Subcutaneous preadipocyte (primary cell): Measurements from ENCODE around the gene TMOD4. TPM values are rescaled to one million over a fixed set of nuclear protein-coding genes. Genes with fewer than 3 reads are reported as not detected.

ENCODE experiments used
- total RNA-seq: library from RNA; depleted of rRNA; stranded (reverse); fragments of >200 nt; gene quantifications from 2 replicates; pipeline ENCODE4 v1.2.3, GENCODE V29; 2012

The TMOD4 gene
- not detected in 2 replicates for total RNA-seq

DNA sequence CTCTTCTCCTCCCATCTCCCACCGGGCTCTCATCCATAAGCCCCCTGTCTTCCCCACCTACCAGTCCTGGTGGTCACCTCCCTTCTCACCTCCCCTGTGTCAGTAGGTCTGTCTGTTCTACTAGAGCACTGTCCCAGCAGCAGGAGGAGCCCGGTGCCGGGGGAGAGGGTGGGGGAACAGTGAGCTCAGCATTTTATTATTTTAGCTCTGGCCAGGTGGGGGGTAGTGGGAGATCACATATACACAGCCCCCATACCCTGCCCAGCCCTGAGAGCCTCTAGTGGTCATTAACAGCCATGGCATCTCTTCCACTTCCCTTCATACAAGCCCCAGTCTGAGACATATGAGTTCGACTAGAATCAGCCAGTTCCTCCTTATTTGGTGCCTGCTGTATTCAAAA, at the start of gene TMOD4:
TSS of gene TMOD4 (minus strand) at position 119 of the 400 bp plus-strand sequence. CDS start 1,106 bp downstream, outside the sequence.

DNA sequence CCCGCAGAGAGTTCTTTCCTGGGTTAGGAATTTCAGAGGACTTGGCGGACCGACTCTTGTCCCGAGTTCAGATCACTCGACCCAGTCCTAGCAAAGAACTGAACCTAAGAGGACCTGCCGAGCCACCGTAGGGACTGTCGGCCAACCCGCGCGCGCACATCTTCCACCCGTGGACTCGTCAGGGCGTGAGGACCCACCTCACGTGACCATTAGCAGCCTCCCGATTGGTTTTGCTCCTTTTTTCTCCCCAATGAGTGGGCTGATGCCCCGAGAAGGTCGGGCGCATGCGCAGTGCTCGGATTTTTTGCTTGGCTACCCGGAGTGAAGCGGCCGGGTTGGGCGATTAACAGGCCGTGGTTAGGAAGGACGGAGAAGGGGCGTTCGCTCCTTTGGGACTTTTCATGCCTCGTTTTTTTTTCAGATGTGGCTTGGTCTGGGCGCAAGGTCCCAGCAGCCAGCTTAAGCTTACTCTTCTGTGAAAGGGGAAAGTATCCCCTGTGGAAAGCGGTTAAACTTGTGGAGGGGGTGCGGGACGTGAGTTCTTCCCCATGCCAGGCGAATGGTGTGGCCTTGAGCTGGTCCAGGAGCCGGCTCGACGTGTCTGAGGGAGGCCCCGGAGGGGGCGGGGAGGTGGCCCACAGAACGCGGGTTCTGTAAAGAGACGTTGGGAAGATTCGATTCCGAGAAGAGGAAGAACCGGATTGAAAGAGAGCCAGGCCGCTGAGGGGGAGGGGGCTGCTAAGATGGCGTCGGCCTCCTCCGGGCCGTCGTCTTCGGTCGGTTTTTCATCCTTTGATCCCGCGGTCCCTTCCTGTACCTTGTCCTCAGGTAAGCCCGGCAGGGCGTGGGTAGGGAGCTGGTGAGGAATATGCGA, 22.7 kb upstream of the TMOD4 start, which contains the start of gene PIP5K1A:
TSS of gene PIP5K1A (plus strand) at position 299 of the 874 bp plus-strand sequence. CDS start at position 744, 445 bp downstream.

DNA sequence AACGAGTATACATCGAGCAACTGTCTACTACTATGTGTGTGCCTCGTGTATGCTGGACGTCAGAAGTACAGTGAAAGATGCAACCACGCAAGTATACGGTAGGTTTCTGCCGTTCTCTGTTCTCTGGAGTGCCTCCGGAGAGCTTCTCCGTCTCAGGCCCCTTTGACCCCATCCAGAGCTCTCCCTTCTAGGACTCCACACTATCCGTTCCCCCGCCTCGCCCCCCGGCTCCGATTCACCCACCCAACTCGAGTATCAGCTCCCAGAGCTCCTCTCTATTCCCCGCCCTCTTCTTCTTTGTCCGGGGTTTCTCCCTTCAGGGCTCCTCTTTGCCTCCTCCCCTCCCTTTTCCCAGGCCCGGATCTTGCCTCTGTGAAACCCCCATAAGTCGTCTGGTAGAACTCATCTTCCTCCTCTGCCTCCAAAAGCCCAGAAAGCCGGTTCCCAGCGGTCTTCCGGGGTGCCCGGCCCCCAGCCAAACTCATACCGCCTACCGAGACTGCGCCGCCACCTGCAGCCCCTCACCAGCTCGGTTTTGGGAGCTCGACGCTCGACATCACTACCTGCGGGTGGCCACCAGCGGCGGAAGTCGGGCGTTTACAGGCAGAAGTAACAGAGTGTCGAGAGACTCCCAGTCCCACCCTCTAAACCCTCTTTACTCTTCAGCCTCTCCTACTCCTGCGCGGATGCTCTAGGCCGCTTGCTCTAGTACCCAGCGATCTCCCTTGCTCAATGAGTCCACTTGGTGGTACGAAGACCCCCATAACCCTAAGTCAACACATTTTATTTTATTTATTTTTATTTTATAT, 14.1 kb upstream of the TMOD4 start, which contains the start of gene VPS72:
TSS of gene VPS72 (minus strand) at position 561 of the 809 bp plus-strand sequence. CDS start at position 485, 76 bp downstream.

DNA sequence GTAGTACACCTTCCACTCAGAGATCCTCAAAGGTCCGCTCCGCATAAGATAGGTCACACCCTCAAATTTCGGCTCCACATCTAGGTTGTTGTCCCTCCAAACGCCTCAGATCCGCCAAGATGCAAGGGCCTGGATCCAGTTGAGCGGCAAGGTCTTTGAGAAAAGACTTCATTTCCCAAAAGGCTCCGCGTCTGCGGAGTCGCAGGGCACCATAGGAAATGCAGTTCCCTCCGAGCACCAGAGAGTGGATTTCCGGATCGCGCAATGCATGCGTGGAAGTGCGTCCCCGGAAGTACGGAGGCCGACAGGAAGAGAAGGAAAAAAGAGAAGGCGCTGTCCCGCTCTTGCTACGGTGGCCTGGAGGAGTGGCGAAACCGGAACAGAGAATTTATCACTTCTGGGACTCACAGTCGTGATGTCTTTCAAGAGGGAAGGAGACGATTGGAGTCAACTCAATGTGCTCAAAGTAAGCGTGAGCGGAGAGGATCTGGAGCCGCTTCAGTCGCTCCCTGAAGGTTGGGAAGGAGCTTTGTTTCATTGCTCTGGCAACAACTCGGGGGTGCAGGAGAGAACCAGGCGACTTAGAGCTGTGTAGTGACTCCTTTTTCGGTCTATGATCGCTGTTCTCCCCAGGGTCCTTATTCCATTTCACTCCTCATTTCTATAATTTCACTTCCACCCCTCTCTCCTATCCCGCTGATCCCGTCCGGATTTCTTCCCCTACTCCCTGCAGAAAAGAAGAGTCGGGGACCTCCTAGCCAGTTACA, 9.9 kb downstream of the TMOD4 start, which contains the start of the genes LYSMD1 and SCNM1:
TSS of gene LYSMD1 (minus strand) at position 165 of the 767 bp plus-strand sequence. CDS start 644 bp downstream, outside the sequence.
TSS of gene SCNM1 (plus strand) at position 407 of the 767 bp plus-strand sequence. CDS start at position 416, 9 bp downstream.

DNA sequence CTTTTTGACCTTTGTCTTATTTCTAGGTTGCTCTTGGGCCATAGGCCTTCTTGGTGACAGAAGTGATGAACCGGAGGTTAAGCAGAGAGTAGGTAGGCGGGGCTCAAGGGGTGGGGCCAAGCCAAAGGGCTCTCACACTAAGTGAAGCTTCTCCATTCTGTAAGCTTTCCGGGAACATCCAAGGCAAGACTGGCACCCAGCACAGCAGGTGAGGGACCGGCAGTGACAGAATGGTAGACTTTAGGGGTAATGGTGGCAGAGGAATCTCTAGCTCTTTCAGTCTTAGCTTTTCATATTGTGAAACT, 19.3 kb downstream of the TMOD4 start, which contains the start of gene TNFAIP8L2:
TSS of gene TNFAIP8L2 (plus strand) at position 135 of the 305 bp plus-strand sequence. CDS start 2,049 bp downstream, outside the sequence.

DNA sequence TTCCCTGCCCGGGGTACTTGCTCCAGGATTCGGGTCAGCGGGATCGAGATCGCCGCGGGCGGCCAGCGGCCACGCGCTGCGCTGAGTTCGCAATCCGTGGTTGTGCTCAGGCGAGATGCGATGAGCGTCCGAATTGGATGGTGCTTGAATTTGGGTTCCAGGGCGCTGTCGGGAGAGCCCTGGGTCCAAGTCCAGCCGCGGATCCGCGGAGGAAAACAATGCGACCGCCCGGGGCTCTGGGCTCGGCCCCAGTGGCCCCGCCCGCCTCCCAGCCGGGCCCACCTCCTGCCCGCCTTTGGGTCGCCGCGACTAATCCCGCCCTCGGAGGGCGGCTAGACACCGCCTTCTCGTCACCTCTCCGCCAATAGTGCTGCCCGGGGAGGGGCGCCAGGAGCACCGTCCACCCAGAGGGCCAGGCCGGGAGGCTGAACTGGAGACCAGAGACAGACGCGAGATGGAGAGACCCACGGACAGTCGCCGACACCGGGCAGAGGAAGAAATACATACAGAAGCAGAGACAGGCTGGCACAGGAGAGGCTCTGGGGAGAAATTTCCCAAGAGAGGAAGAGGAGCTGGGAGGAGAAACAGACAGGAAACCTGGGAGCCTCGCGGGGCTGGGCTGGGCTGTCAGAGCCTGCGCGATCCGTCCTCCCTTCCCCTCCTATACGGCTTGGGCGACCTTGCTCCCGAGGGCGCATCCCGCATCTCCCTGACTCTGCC, 29.2 kb downstream of the TMOD4 start, which contains the start of gene SEMA6C:
TSS of gene SEMA6C (minus strand) at position 220 of the 720 bp plus-strand sequence. CDS start 4,010 bp downstream, outside the sequence.

Other genes starting within 250 kb of the TMOD4 start
- 32.7 and 35.8 TPM in 2 replicates for gene SETDB1, start 249.6 kb downstream of the TMOD4 start, total RNA-seq
- gene CERS2, start 201.1 kb downstream of the TMOD4 start, total RNA-seq, result 99.6 and 168 TPM in 2 replicates
- 0.20 and 0.37 TPM in 2 replicates for gene ANXA9, start 193.7 kb downstream of the TMOD4 start, total RNA-seq
- 8.8 and 9.9 TPM in 2 replicates for gene MINDY1, start 169.1 kb downstream of the TMOD4 start, total RNA-seq
- gene PRUNE1, start 167.5 kb downstream of the TMOD4 start, total RNA-seq, result 5.1 and 5.7 TPM in 2 replicates
- gene BNIPL, start 139.4 kb downstream of the TMOD4 start, total RNA-seq, result 0.37 and 0.39 TPM in 2 replicates
- 2.2 and 2.3 TPM in 2 replicates for gene C1orf56, start 128.2 kb downstream of the TMOD4 start, total RNA-seq
- 29.8 and 38.5 TPM in 2 replicates for gene CDC42SE1, start 116.4 kb downstream of the TMOD4 start, total RNA-seq
- gene MLLT11, start 115.6 kb downstream of the TMOD4 start, total RNA-seq, result 0.73 and 0.78 TPM in 2 replicates
- 12.1 and 17.0 TPM in 2 replicates for gene GABPB2, start 105.2 kb downstream of the TMOD4 start, total RNA-seq
- 0.73 and 0.98 TPM in 2 replicates for gene SEMA6C, start 29.4 kb downstream of the TMOD4 start, total RNA-seq
- gene TNFAIP8L2, start 19.3 kb downstream of the TMOD4 start, total RNA-seq, result not detected in 2 replicates
- gene LYSMD1, start 10.1 kb downstream of the TMOD4 start, total RNA-seq, result 7.8 and 8.5 TPM in 2 replicates
- gene SCNM1, start 9.8 kb downstream of the TMOD4 start, total RNA-seq, result 23.9 and 25.4 TPM in 2 replicates
- 25.7 and 37.9 TPM in 2 replicates for gene VPS72, start 14.2 kb upstream of the TMOD4 start, total RNA-seq
- gene PIP5K1A, start 22.6 kb upstream of the TMOD4 start, total RNA-seq, result 37.8 and 64.1 TPM in 2 replicates
- 151 and 175 TPM in 2 replicates for gene PSMD4, start 78.8 kb upstream of the TMOD4 start, total RNA-seq
- gene ZNF687, start 106.3 kb upstream of the TMOD4 start, total RNA-seq, result 11.8 and 17.2 TPM in 2 replicates
- 40.4 and 50.8 TPM in 2 replicates for gene PI4KB, start 151.4 kb upstream of the TMOD4 start, total RNA-seq
- gene RFX5, start 171.3 kb upstream of the TMOD4 start, total RNA-seq, result 30.1 and 32.5 TPM in 2 replicates
- 25.0 and 31.6 TPM in 2 replicates for gene SELENBP1, start 196.7 kb upstream of the TMOD4 start, total RNA-seq
- gene PSMB4, start 223.6 kb upstream of the TMOD4 start, total RNA-seq, result 359 and 406 TPM in 2 replicates